ENCODE measurements around the gene SP9. TPM values are rescaled to one million over a fixed set of nuclear protein-coding genes. Genes with fewer than 3 reads are reported as not detected.

Gene SP9
- total RNA-seq, 2 donors from 2014 or later = not detected

DNA sequence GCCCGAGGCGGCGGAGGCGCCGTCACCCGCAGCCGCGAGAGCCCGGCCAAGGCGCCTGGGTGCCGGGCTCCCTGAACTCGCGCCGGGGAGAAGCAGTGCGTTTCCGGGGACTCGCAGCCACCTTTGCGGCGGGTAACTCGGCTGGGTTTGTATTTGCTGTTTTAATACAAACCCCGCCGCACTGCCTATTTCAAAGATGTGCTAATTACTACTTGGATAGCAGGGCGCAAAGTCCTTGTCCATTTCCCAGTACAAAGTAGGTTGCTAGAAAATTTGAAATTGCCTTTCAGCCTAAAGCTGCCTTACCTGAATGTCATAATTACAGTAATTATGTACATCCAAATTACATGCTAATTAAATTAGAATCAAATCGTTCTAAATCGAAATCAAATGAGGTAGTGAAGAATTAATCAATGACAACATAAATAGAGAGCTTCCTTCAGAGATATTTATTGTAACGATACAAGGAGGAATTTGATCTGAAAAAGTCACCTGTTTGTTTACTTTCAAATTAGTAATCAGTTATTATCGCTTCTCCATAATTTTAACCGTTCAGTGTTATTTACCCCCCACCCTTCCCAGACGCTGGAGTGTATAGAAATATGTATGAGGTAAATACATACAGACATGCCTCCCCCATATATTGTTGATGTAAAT is 8.1 kb downstream of the SP9 start:
- no peak overlapping the region for H3K27ac ChIP-seq (ENCODE audit: low read depth, low read length)

GRCh38 chr2:174343343-174343622 is 8.5 kb downstream of the SP9 start:
- Histone ChIP-seq H3K27ac (ENCODE audit: low read depth, low read length) (no peak overlapping the region), H3K9me3 (ENCODE audit: control insufficient read depth, low read length) (no peaks in the 10 kb centered on the region), H3K4me1 (ENCODE audit: control insufficient read depth, insufficient read depth, low read length) (peaks cover 3% of the 10 kb centered on the region), H3K27me3 (ENCODE audit: control insufficient read depth, insufficient read depth, low read length, poor library complexity, severe bottlenecking) (peaks cover 77% of the 10 kb centered on the region), H3K4me3 (ENCODE audit: low read length) (peak overlapping the region; percentile 72), H3K9ac (ENCODE audit: extremely low read depth, low read length, poor library complexity, severe bottlenecking) (no peak overlapping the region), H3K36me3 (ENCODE audit: control insufficient read depth, insufficient read depth, low read length) (peaks cover 1% of the 10 kb centered on the region)
- Mint-ChIP-seq H3K27ac (no peak overlapping the region), H3K9me3 (no peaks in the 10 kb centered on the region), H3K4me3 (peak overlapping the region; percentile 53), H3K36me3 (ENCODE audit: low read depth) (peaks cover 8% of the 10 kb centered on the region), H3K27me3 (ENCODE audit: insufficient read depth) (peaks cover 76% of the 10 kb centered on the region), H3K4me1 (peaks cover 24% of the 10 kb centered on the region)
- TF ChIP-seq, protein P1, sequence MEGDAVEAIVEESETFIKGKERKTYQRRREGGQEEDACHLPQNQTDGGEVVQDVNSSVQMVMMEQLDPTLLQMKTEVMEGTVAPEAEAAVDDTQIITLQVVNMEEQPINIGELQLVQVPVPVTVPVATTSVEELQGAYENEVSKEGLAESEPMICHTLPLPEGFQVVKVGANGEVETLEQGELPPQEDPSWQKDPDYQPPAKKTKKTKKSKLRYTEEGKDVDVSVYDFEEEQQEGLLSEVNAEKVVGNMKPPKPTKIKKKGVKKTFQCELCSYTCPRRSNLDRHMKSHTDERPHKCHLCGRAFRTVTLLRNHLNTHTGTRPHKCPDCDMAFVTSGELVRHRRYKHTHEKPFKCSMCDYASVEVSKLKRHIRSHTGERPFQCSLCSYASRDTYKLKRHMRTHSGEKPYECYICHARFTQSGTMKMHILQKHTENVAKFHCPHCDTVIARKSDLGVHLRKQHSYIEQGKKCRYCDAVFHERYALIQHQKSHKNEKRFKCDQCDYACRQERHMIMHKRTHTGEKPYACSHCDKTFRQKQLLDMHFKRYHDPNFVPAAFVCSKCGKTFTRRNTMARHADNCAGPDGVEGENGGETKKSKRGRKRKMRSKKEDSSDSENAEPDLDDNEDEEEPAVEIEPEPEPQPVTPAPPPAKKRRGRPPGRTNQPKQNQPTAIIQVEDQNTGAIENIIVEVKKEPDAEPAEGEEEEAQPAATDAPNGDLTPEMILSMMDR (conservative IDR thresholded peaks at IDR 0.05) = no peak
- WGBS, 2 experiments (ENCODE audit: insufficient coverage in 1 of 2, insufficient read length in 1 of 2) = 0 to 2% methylated on average over 1 to 6 of the region's 6 CpGs
- no peak for DNase-seq

More for the DNA sequence above, 8.1 kb downstream of the SP9 start:
- 0 to 5% methylated on average over 17 to 27 of the region's 29 CpGs for WGBS, 2 experiments (ENCODE audit: insufficient coverage in 1 of 2, insufficient read length in 1 of 2)
- Histone ChIP-seq H3K36me3 (ENCODE audit: control insufficient read depth, insufficient read depth, low read length) (no peaks in the 10 kb centered on the region), H3K9me3 (ENCODE audit: control insufficient read depth, low read length) (no peaks in the 10 kb centered on the region), H3K4me1 (ENCODE audit: control insufficient read depth, insufficient read depth, low read length) (peaks cover 3% of the 10 kb centered on the region), H3K27me3 (ENCODE audit: control insufficient read depth, insufficient read depth, low read length, poor library complexity, severe bottlenecking) (peaks cover 82% of the 10 kb centered on the region), H3K4me3 (ENCODE audit: low read length) (peak overlapping the region; percentile 72), H3K9ac (ENCODE audit: extremely low read depth, low read length, poor library complexity, severe bottlenecking) (no peak overlapping the region)
- TF ChIP-seq, protein P1 (conservative IDR thresholded peaks at IDR 0.05) = no peak
- H3K4me3 Mint-ChIP-seq = peak overlapping the region; percentile 53
- peaks cover 24% of the 10 kb centered on the region for H3K4me1 Mint-ChIP-seq
- H3K27ac Mint-ChIP-seq = no peak overlapping the region
- H3K9me3 Mint-ChIP-seq = no peaks in the 10 kb centered on the region
- H3K27me3 Mint-ChIP-seq (ENCODE audit: insufficient read depth) = peaks cover 81% of the 10 kb centered on the region
- peaks cover 5% of the 10 kb centered on the region for H3K36me3 Mint-ChIP-seq (ENCODE audit: low read depth)
- DNase-seq = peak; percentile 68

GRCh38 chr2:174343623-174344455 is 9.1 kb downstream of the SP9 start:
- Mint-ChIP-seq H3K4me1 (peaks cover 24% of the 10 kb centered on the region), H3K9me3 (no peaks in the 10 kb centered on the region), H3K4me3 (peak overlapping the region; percentile 53), H3K27ac (no peak overlapping the region), H3K27me3 (ENCODE audit: insufficient read depth) (peaks cover 71% of the 10 kb centered on the region), H3K36me3 (ENCODE audit: low read depth) (peaks cover 14% of the 10 kb centered on the region)
- Histone ChIP-seq H3K27ac (ENCODE audit: low read depth, low read length) (no peak overlapping the region), H3K4me1 (ENCODE audit: control insufficient read depth, insufficient read depth, low read length) (peaks cover 3% of the 10 kb centered on the region), H3K36me3 (ENCODE audit: control insufficient read depth, insufficient read depth, low read length) (peaks cover 7% of the 10 kb centered on the region), H3K4me3 (ENCODE audit: low read length) (peak overlapping the region; percentile 72), H3K9me3 (ENCODE audit: control insufficient read depth, low read length) (no peaks in the 10 kb centered on the region), H3K9ac (ENCODE audit: extremely low read depth, low read length, poor library complexity, severe bottlenecking) (no peak overlapping the region), H3K27me3 (ENCODE audit: control insufficient read depth, insufficient read depth, low read length, poor library complexity, severe bottlenecking) (peaks cover 72% of the 10 kb centered on the region)
- DNase-seq = peak; percentile 75
- WGBS, 2 experiments (ENCODE audit: insufficient coverage in 1 of 2, insufficient read length in 1 of 2) = 3 to 4% methylated on average over 16 to 57 of the region's 57 CpGs
- TF ChIP-seq, protein P1 (conservative IDR thresholded peaks at IDR 0.05) = no peak

Data from endodermal cell (in vitro differentiated cells).